ENCODE measurements around the gene PRXL2C. TPM values are rescaled to one million over a fixed set of nuclear protein-coding genes. Genes with fewer than 3 reads are reported as not detected.
"Not testable (repeated sequence)": the region's sequence is repeated elsewhere in the genome, so short reads cannot be mapped to it uniquely, and the experiment has no call there.

Gene PRXL2C
- total RNA-seq = 10 to 100 TPM; 14.3 to 26.1 (median 16.1) TPM

GRCh38 chr9:96655198-96655851, at the start of gene PRXL2C:
Gene PRXL2C, minus strand, starts transcription at chr9:96655317. Its CDS starts 36 bp downstream, at chr9:96655281.
- intact Hi-C loops (cut with DNase I; ENCODE audit: low total_unique reads) = no loop called here
- H3K4me3 ChIP-seq = peak within 1 kb of the TSS; percentile 57 to 86 (median 72)
- no peaks in the 10 kb centered on the region for H3K36me3 ChIP-seq
- H3K27me3 ChIP-seq = no peaks in the 10 kb centered on the region
- H3K4me1 ChIP-seq = no peaks in the 10 kb centered on the region
- H3K9me3 ChIP-seq = no peaks in the 10 kb centered on the region
- TF ChIP-seq CTCF (IDR thresholded peaks at IDR 0.05) (no peak), POLR2AphosphoS5 (IDR thresholded peaks at IDR 0.05) (peak in 1 of 3 donors; percentile 38), POLR2A (IDR thresholded peaks at IDR 0.05) (no peak)
- H3K27ac ChIP-seq = peak within 1 kb of the TSS; percentile 95 to 100
- peak; percentile 69 to 79 for DNase-seq (ENCODE audit: low spot score in 2 of 2)

GRCh38 chr9:96700721-96701375, 45.7 kb upstream of the PRXL2C start:
- DNase-seq (ENCODE audit: low spot score in 2 of 2) = not testable (repeated sequence)

GRCh38 chr9:96691326-96691725, 36.2 kb upstream of the PRXL2C start:
- H3K9me3 ChIP-seq = peaks cover 18 to 26% of the 10 kb centered on the region in 2 donors
- H3K36me3 ChIP-seq = no peaks in the 10 kb centered on the region
- H3K27me3 ChIP-seq = no peaks in the 10 kb centered on the region
- intact Hi-C loops (cut with DNase I; ENCODE audit: low total_unique reads) = loop anchor here (10.0 kb wide), 1 partner anchor 1227 kb away; no protein-coding TSS in a partner anchor
- H3K27ac ChIP-seq = no peak overlapping the region
- no peaks in the 10 kb centered on the region for H3K4me1 ChIP-seq
- DNase-seq (ENCODE audit: low spot score in 2 of 2) = no peak
- no peak for TF ChIP-seq CTCF (IDR thresholded peaks at IDR 0.05)
- TF ChIP-seq POLR2A (IDR thresholded peaks at IDR 0.05) = no peak
- no peak for TF ChIP-seq POLR2AphosphoS5 (IDR thresholded peaks at IDR 0.05)
- no peak overlapping the region for H3K4me3 ChIP-seq

More at GRCh38 chr9:96700721-96701375, 45.7 kb upstream of the PRXL2C start:
- H3K27me3 ChIP-seq; H3K4me3 ChIP-seq; intact Hi-C loops (cut with DNase I; ENCODE audit: low total_unique reads); H3K27ac ChIP-seq; H3K4me1 ChIP-seq; H3K36me3 ChIP-seq: not testable (repeated sequence)
- H3K9me3 ChIP-seq = peaks cover 41 to 47% of the 10 kb centered on the region in 2 donors

- Histone ChIP-seq H3K27me3 (no peaks in the 10 kb centered on the region), H3K27ac (no peak overlapping the region), H3K4me1 (no peaks in the 10 kb centered on the region), H3K9me3 (peaks cover 18% of the 10 kb centered on the region in 2 donors), H3K4me3 (no peak overlapping the region), H3K36me3 (no peaks in the 10 kb centered on the region)
- intact Hi-C loops (cut with DNase I; ENCODE audit: low total_unique reads) = no loop called here
- no peak for DNase-seq (ENCODE audit: low spot score in 2 of 2)
- TF ChIP-seq POLR2AphosphoS5 (IDR thresholded peaks at IDR 0.05) (no peak), CTCF (IDR thresholded peaks at IDR 0.05) (no peak), POLR2A (IDR thresholded peaks at IDR 0.05) (no peak)
These were observed 33.8 kb upstream of the PRXL2C start for GRCh38 chr9:96688745-96689464.

GRCh38 chr9:96688187-96688586, 33.1 kb upstream of the PRXL2C start:
- no peaks in the 10 kb centered on the region for H3K27me3 ChIP-seq
- no peaks in the 10 kb centered on the region for H3K4me1 ChIP-seq
- DNase-seq (ENCODE audit: low spot score in 2 of 2) = no peak
- TF ChIP-seq CTCF (IDR thresholded peaks at IDR 0.05) (no peak), POLR2AphosphoS5 (IDR thresholded peaks at IDR 0.05) (no peak), POLR2A (IDR thresholded peaks at IDR 0.05) (no peak)
- H3K27ac ChIP-seq = peak overlapping the region in 1 of 2 donors; percentile 0
- H3K9me3 ChIP-seq = peaks cover 17 to 18% of the 10 kb centered on the region in 2 donors
- no peak overlapping the region for H3K4me3 ChIP-seq
- intact Hi-C loops (cut with DNase I; ENCODE audit: low total_unique reads) = no loop called here
- H3K36me3 ChIP-seq = no peaks in the 10 kb centered on the region

All from breast epithelium (tissue), 4 donors.